Measurements from ENCODE around the gene TNNC2. TPM values are rescaled to one million over a fixed set of nuclear protein-coding genes. Genes with fewer than 3 reads are reported as not detected.

TNNC2 gene
- total RNA-seq, 1 donor from 2014 or later: 0.54 TPM

DNA sequence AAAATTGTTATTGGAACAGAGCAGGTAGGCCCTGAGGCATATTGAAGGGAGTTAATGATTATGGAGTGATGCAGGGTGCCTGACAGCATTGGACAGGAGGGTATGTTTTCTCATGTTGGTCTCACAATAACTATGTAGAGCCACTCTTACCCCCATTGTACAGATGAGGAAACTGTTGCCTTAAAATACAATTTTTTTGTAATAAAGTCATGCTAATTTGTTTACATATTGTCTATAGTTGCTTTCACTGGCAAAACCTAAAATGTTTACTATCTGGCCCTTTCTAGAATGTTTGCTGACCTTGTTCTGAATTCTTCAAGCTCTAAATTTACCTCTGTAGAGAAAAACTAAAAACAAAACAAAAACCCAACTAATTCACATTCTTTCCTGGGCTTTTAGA is 24.4 kb upstream of the TNNC2 start:
- TF ChIP-seq, protein P1, sequence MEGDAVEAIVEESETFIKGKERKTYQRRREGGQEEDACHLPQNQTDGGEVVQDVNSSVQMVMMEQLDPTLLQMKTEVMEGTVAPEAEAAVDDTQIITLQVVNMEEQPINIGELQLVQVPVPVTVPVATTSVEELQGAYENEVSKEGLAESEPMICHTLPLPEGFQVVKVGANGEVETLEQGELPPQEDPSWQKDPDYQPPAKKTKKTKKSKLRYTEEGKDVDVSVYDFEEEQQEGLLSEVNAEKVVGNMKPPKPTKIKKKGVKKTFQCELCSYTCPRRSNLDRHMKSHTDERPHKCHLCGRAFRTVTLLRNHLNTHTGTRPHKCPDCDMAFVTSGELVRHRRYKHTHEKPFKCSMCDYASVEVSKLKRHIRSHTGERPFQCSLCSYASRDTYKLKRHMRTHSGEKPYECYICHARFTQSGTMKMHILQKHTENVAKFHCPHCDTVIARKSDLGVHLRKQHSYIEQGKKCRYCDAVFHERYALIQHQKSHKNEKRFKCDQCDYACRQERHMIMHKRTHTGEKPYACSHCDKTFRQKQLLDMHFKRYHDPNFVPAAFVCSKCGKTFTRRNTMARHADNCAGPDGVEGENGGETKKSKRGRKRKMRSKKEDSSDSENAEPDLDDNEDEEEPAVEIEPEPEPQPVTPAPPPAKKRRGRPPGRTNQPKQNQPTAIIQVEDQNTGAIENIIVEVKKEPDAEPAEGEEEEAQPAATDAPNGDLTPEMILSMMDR (IDR thresholded peaks at IDR 0.05; ENCODE audit: unreplicated experiment): no peak
- H3K9me3 Mint-ChIP-seq: no peaks in the 10 kb centered on the region
- no peak overlapping the region for H3K27ac Mint-ChIP-seq
- no peak overlapping the region for H3K4me3 Mint-ChIP-seq
- DNase-seq (ENCODE audit: low spot score in 2 of 2, unreplicated experiment in 2 of 2): no peak
- peaks cover 7% of the 10 kb centered on the region for H3K4me1 Mint-ChIP-seq
- peaks cover 12% of the 10 kb centered on the region for H3K36me3 Mint-ChIP-seq
- H3K27me3 Mint-ChIP-seq (ENCODE audit: low read depth): no peaks in the 10 kb centered on the region

DNA sequence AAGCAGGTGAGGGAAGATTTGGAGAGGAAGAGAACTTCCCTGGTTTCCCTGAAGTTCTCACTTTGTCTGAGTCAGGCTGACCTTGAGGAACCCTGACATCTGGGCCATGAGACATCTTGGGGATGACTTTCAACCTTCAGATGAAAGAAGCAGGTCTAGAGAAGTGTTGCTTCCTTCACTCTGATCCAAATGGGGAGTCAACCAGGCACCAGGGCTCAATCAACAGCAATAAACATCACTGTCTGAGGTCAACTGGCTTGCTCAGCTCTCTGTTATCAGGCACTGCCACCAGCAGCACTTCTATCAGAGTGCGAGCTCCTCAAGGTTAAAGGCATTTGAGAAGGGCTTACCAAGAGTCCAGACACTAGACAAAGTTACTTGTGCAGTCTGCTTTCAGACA is 23.8 kb upstream of the TNNC2 start:
- TF ChIP-seq, protein P1 (IDR thresholded peaks at IDR 0.05; ENCODE audit: unreplicated experiment): no peak
- peaks cover 15% of the 10 kb centered on the region for H3K36me3 Mint-ChIP-seq
- no peak overlapping the region for H3K4me3 Mint-ChIP-seq
- H3K9me3 Mint-ChIP-seq: no peaks in the 10 kb centered on the region
- no peak for DNase-seq (ENCODE audit: low spot score in 2 of 2, unreplicated experiment in 2 of 2)
- peaks cover 3% of the 10 kb centered on the region for H3K4me1 Mint-ChIP-seq
- no peaks in the 10 kb centered on the region for H3K27me3 Mint-ChIP-seq (ENCODE audit: low read depth)
- H3K27ac Mint-ChIP-seq: no peak overlapping the region

DNA sequence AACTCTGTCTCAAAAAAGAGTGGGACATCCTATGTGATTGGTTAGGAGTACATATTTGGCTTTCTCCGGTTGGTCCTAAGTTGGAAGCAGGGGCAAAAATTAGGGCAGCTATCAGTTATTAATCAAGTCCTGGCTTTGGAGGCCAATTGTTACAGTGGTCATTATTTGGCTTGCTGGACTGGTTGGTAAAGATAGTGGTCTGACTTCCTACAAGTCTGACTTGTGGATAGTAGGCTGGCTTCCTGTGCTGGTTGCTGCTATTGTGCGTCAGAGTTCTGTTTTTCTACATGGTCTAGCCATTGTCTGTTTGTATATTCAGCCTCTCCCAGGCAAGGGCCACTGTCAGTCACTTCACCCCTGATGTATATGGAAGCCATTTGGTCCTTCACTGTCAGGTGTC is 23.1 kb upstream of the TNNC2 start:
- Mint-ChIP-seq H3K27me3 (ENCODE audit: low read depth) (no peaks in the 10 kb centered on the region), H3K4me3 (no peak overlapping the region), H3K27ac (no peak overlapping the region), H3K36me3 (peaks cover 15% of the 10 kb centered on the region), H3K4me1 (no peaks in the 10 kb centered on the region), H3K9me3 (no peaks in the 10 kb centered on the region)
- DNase-seq (ENCODE audit: low spot score in 2 of 2, unreplicated experiment in 2 of 2): no peak
- TF ChIP-seq, protein P1 (IDR thresholded peaks at IDR 0.05; ENCODE audit: unreplicated experiment): no peak

DNA sequence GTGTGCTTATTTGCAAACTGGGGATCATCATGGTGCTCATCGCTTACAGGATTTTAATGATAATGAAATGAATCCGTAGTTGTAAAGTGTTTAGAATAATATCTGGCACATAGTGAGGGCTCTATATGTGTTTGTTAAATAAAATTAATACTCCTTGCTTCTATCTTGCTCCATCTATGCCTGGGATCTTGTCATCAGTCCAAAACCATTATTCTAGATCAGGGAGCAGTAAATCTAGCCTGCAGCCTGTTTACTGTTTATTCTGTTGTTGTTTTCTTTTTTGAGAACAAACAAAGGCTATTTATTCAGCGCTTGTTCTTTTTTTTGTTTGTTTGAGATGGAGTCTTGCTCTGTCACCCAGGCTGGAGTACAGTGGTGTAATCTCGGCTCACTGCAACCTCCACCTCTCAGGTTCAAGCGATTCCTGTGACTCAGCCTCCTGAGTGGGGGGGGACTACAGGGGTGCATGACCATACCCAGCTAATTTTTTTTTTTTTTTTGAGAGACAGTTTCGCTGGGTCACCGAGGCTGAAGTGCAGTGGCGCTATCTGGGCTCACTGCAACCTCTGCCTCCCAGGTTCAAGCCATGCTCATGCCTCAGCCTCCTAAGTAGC is 22.0 kb upstream of the TNNC2 start:
- no peaks in the 10 kb centered on the region for H3K9me3 Mint-ChIP-seq
- no peak overlapping the region for H3K4me3 Mint-ChIP-seq
- H3K4me1 Mint-ChIP-seq: no peaks in the 10 kb centered on the region
- no peak for DNase-seq (ENCODE audit: low spot score in 2 of 2, unreplicated experiment in 2 of 2)
- H3K36me3 Mint-ChIP-seq: peaks cover 19% of the 10 kb centered on the region
- H3K27me3 Mint-ChIP-seq (ENCODE audit: low read depth): no peaks in the 10 kb centered on the region
- H3K27ac Mint-ChIP-seq: no peak overlapping the region
- TF ChIP-seq, protein P1 (IDR thresholded peaks at IDR 0.05; ENCODE audit: unreplicated experiment): no peak

DNA sequence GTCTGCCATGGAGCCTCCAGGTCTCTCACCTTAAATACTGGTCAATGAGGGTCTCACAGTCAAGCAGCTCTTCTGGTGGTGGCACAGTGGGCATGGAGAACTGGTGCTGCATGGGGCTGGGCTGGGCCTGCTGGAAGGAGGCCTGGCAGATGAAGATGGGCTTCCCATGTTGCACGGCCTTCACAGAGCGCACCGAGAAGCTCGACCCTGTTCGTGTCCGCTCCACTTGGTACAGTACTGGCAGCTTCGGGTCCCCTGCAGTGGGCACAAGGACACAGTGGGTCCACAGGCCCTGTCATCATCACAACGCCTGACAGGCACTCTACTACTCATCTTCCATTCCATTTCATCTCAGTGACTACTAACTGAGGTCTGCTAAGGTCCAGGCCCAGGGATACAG is 21.3 kb upstream of the TNNC2 start:
- H3K9me3 Mint-ChIP-seq: no peaks in the 10 kb centered on the region
- H3K27ac Mint-ChIP-seq: no peak overlapping the region
- H3K27me3 Mint-ChIP-seq (ENCODE audit: low read depth): no peaks in the 10 kb centered on the region
- TF ChIP-seq, protein P1 (IDR thresholded peaks at IDR 0.05; ENCODE audit: unreplicated experiment): no peak
- no peak overlapping the region for H3K4me3 Mint-ChIP-seq
- no peaks in the 10 kb centered on the region for H3K4me1 Mint-ChIP-seq
- H3K36me3 Mint-ChIP-seq: peaks cover 20% of the 10 kb centered on the region
- no peak for DNase-seq (ENCODE audit: low spot score in 2 of 2, unreplicated experiment in 2 of 2)

DNA sequence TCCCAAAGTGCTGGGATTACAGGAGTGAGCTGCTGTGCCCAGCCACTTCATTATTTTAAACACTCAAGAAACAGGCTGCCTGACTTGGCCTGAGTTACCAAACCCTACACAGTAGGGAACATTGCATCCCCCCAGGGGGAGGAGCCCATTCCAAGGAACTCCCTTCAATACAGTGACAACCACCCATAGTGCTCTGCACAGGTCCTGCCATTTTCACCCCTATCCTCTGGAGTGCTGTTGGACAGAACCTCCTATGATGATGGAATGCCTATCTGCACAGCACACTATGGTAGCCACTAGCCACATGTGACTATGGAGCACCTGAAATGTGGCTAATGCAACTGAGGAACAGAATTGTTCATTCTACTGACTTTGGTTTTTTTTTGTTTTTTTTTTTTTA is 18.3 kb upstream of the TNNC2 start:
- DNase-seq (ENCODE audit: low spot score in 2 of 2, unreplicated experiment in 2 of 2): no peak
- Mint-ChIP-seq H3K9me3 (no peaks in the 10 kb centered on the region), H3K36me3 (peaks cover 24% of the 10 kb centered on the region), H3K27ac (no peak overlapping the region), H3K27me3 (ENCODE audit: low read depth) (no peaks in the 10 kb centered on the region), H3K4me3 (no peak overlapping the region), H3K4me1 (peaks cover 3% of the 10 kb centered on the region)
- TF ChIP-seq, protein P1 (IDR thresholded peaks at IDR 0.05; ENCODE audit: unreplicated experiment): no peak

All from mesothelial cell of epicardium (in vitro differentiated cells).